Vagina (tissue), 2 donors: ENCODE results near the gene NCKAP1. TPM values are rescaled to one million over a fixed set of nuclear protein-coding genes. Genes with fewer than 3 reads are reported as not detected.

Source experiments
- DNase-seq, 2 donors: peaks; one replicate each; pipeline ENCODE4 v3.0.0-alpha.2; 2017; ENCODE audit errors: extremely low spot score in 2 of 2
- H3K27ac ChIP-seq: fragments of 200-600 bp; sonication (generic); one replicate; pipeline ENCODE4 v1.5.1; 2019
- H3K27me3 ChIP-seq: fragments of 200-600 bp; sonication (generic); one replicate; pipeline ENCODE4 v1.5.1; 2019
- H3K36me3 ChIP-seq, 2 donors: fragments of 200-600 bp; sonication (generic); one replicate each; pipeline ENCODE4 v1.5.1; 2017 to 2019
- H3K4me1 ChIP-seq: fragments of 200-600 bp; sonication (generic); one replicate; pipeline ENCODE4 v1.5.1; 2019
- H3K4me3 ChIP-seq, 2 donors: fragments of 200-600 bp; sonication (generic); 1 replicate in 1 of 2; 2 replicates in 1 of 2; pipeline ENCODE4 v1.5.1; 2016 to 2019
- H3K9me3 ChIP-seq: fragments of 200-600 bp; sonication (generic); one replicate; pipeline ENCODE4 v1.5.1; 2019
- CTCF ChIP-seq, 3 experiments: fragments of 450-650 bp in 2 of 3; fragments of 200-600 bp in 1 of 3; sonication (generic) in 1 of 3; IDR thresholded peaks; one replicate each; pipeline ENCODE4 v1.5.1; 2017 to 2019; ENCODE audit warnings: antibody characterized with exemption in 3 of 3, mild to moderate bottlenecking in 2 of 3, moderate library complexity in 2 of 3
- POLR2A ChIP-seq, 2 donors: fragments of 450-650 bp; IDR thresholded peaks; one replicate each; pipeline ENCODE4 v1.6.1; 2017; ENCODE audit warnings: antibody characterized with exemption in 2 of 2, mild to moderate bottlenecking in 2 of 2, moderate library complexity in 2 of 2
- POLR2AphosphoS5 ChIP-seq, 2 donors: sonication (generic); formaldehyde crosslinking; IDR thresholded peaks; one replicate each; pipeline ENCODE4 v1.9.0; 2017; ENCODE audit warnings: antibody characterized with exemption in 2 of 2, mild to moderate bottlenecking in 2 of 2, low read depth in 1 of 2; ENCODE audit not compliant: insufficient read depth in 1 of 2
- intact Hi-C: fragments of 100-400 bp; cut with DNase I; formaldehyde crosslinking; loops from one replicate; pipeline ENCODE4 v1.15.1; 2023
- total RNA-seq: library from RNA; depleted of rRNA; stranded (reverse); fragments of >200 nt; gene quantifications from one replicate; pipeline ENCODE4 v1.2.3, GENCODE V29; 2016

NCKAP1 gene
- 135 TPM for total RNA-seq

GRCh38 chr2:183038341-183039300 is at the start of gene NCKAP1:
Gene NCKAP1, minus strand, starts transcription at chr2:183038457. Its CDS starts 358 bp downstream, at chr2:183038099.
- no peaks in the 10 kb centered on the region for H3K36me3 ChIP-seq
- intact Hi-C loops: loop anchor here (5.0 kb wide), 1 partner anchor 84 kb away; the partner anchor contains the start of gene NUP35
- DNase-seq: peak in 1 of 2 donors; percentile 94
- H3K9me3 ChIP-seq: no peaks in the 10 kb centered on the region
- H3K27me3 ChIP-seq: no peaks in the 10 kb centered on the region
- TF ChIP-seq CTCF (IDR thresholded peaks at IDR 0.05) (peak; percentile 61 to 96 (median 79)), POLR2A (IDR thresholded peaks at IDR 0.05) (peak in 1 of 2 donors; percentile 69), POLR2AphosphoS5 (IDR thresholded peaks at IDR 0.05; ENCODE audit: insufficient read depth in 1 of 2, low read depth in 1 of 2) (peak in 1 of 2 donors; percentile 54)
- H3K27ac ChIP-seq: peak within 1 kb of the TSS; percentile 99
- peaks cover 35% of the 10 kb centered on the region for H3K4me1 ChIP-seq
- H3K4me3 ChIP-seq: peak within 1 kb of the TSS; percentile 88 to 92

- TF ChIP-seq POLR2A (IDR thresholded peaks at IDR 0.05): no peak
- TF ChIP-seq POLR2AphosphoS5 (IDR thresholded peaks at IDR 0.05; ENCODE audit: insufficient read depth in 1 of 2, low read depth in 1 of 2): no peak
- no peak for TF ChIP-seq CTCF (IDR thresholded peaks at IDR 0.05)
- H3K9me3 ChIP-seq: no peaks in the 10 kb centered on the region
- intact Hi-C loops: no loop called here
These were observed 43.7 kb upstream of the NCKAP1 start for GRCh38 chr2:183081911-183082310.

GRCh38 chr2:183079139-183079775 is 41.0 kb upstream of the NCKAP1 start:
- no peaks in the 10 kb centered on the region for H3K36me3 ChIP-seq
- TF ChIP-seq POLR2AphosphoS5 (IDR thresholded peaks at IDR 0.05; ENCODE audit: insufficient read depth in 1 of 2, low read depth in 1 of 2): no peak
- no peak for TF ChIP-seq POLR2A (IDR thresholded peaks at IDR 0.05)
- TF ChIP-seq CTCF (IDR thresholded peaks at IDR 0.05): no peak
- no peaks in the 10 kb centered on the region for H3K9me3 ChIP-seq
- intact Hi-C loops: no loop called here
- peaks cover 10% of the 10 kb centered on the region for H3K4me1 ChIP-seq
- H3K27me3 ChIP-seq: no peaks in the 10 kb centered on the region
- H3K4me3 ChIP-seq: peak overlapping the region; percentile 57 to 72
- H3K27ac ChIP-seq: peak overlapping the region; percentile 86
- DNase-seq: no peak

More at GRCh38 chr2:183081911-183082310, 43.7 kb upstream of the NCKAP1 start:
- Histone ChIP-seq H3K36me3 (no peaks in the 10 kb centered on the region), H3K27ac (no peak overlapping the region), H3K27me3 (no peaks in the 10 kb centered on the region), H3K4me3 (no peak overlapping the region), H3K4me1 (peaks cover 10% of the 10 kb centered on the region)
- no peak for DNase-seq

GRCh38 chr2:183078464-183079138 is 40.3 kb upstream of the NCKAP1 start, which contains the start of gene DUSP19:
Gene DUSP19, plus strand, starts transcription at chr2:183078747. Its CDS starts 187 bp downstream, at chr2:183078934.
- H3K9me3 ChIP-seq: no peaks in the 10 kb centered on the region
- TF ChIP-seq CTCF (IDR thresholded peaks at IDR 0.05) (no peak), POLR2AphosphoS5 (IDR thresholded peaks at IDR 0.05; ENCODE audit: insufficient read depth in 1 of 2, low read depth in 1 of 2) (peak in 1 of 2 donors; percentile 86), POLR2A (IDR thresholded peaks at IDR 0.05) (peak in 1 of 2 donors; percentile 48)
- H3K27me3 ChIP-seq: no peaks in the 10 kb centered on the region
- H3K27ac ChIP-seq: peak within 1 kb of the TSS; percentile 86
- no peaks in the 10 kb centered on the region for H3K36me3 ChIP-seq
- intact Hi-C loops: no loop called here
- peaks cover 10% of the 10 kb centered on the region for H3K4me1 ChIP-seq
- DNase-seq: peak in 1 of 2 donors; percentile 96
- peak within 1 kb of the TSS; percentile 57 to 72 for H3K4me3 ChIP-seq
